Measurements from ENCODE around the gene TCEA2.

GRCh38 chr20:64055893-64056638 lies 6.9 kb upstream of the TCEA2 start:
- TF ChIP-seq POLR2A (IDR thresholded peaks at IDR 0.05) (peak in 1 of 2 donors; percentile 20), CTCF (IDR thresholded peaks at IDR 0.05) (no peak)
